Hepatocyte (in vitro differentiated cells): ENCODE data around the gene RASAL1. TPM values are rescaled to one million over a fixed set of nuclear protein-coding genes. Genes with fewer than 3 reads are reported as not detected.
"Not testable (repeated sequence)": the region's sequence is repeated elsewhere in the genome, so short reads cannot be mapped to it uniquely, and the experiment has no call there.

Source experiments
- DNase-seq: peaks from one replicate; pipeline ENCODE4 v3.0.0-alpha.2; 2016; ENCODE audit warnings: low spot score
- H2AFZ ChIP-seq: fragments of 200-600 bp; sonication (generic); 2 replicates; pipeline ENCODE4 v1.6.0; 2016; ENCODE audit warnings: antibody characterized with exemption, mild to moderate bottlenecking
- H3K27ac ChIP-seq: fragments of 200-600 bp; sonication (generic); 2 replicates; pipeline ENCODE4 v1.5.1; 2016; ENCODE audit warnings: mild to moderate bottlenecking
- H3K27me3 ChIP-seq: fragments of 200-600 bp; sonication (generic); 2 replicates; pipeline ENCODE4 v1.6.1; 2016
- H3K36me3 ChIP-seq: fragments of 200-600 bp; sonication (generic); replicated peaks from 2 replicates; pipeline ENCODE4 v1.5.1; 2016; ENCODE audit warnings: low read depth; ENCODE audit not compliant: insufficient read depth
- H3K4me1 ChIP-seq: fragments of 200-600 bp; sonication (generic); 2 replicates; pipeline ENCODE4 v1.5.1; 2016; ENCODE audit warnings: mild to moderate bottlenecking, moderate library complexity; ENCODE audit not compliant: insufficient read depth
- H3K4me2 ChIP-seq: fragments of 200-600 bp; sonication (generic); 2 replicates; pipeline ENCODE4 v1.6.0; 2016
- H3K4me3 ChIP-seq: fragments of 200-600 bp; sonication (generic); 2 replicates; pipeline ENCODE4 v1.5.1; 2016; ENCODE audit warnings: mild to moderate bottlenecking
- H3K79me2 ChIP-seq: fragments of 200-600 bp; sonication (generic); 2 replicates; pipeline ENCODE4 v1.6.0; 2017; ENCODE audit warnings: mild to moderate bottlenecking
- H3K9me2 ChIP-seq: fragments of 200-600 bp; sonication (generic); replicated peaks from 2 replicates; pipeline ENCODE4 v1.6.0; 2017; ENCODE audit warnings: mild to moderate bottlenecking; ENCODE audit not compliant: insufficient read depth
- H3K9me3 ChIP-seq: fragments of 200-600 bp; sonication (generic); 2 replicates; pipeline ENCODE4 v1.5.1; 2016; ENCODE audit warnings: low read depth, mild to moderate bottlenecking
- H4K20me1 ChIP-seq: fragments of 200-600 bp; sonication (generic); 2 replicates; pipeline ENCODE4 v1.6.0; 2016; ENCODE audit warnings: mild to moderate bottlenecking; ENCODE audit not compliant: insufficient read depth, poor library complexity, severe bottlenecking
- CTCF ChIP-seq: fragments of 200-600 bp; sonication (generic); IDR thresholded peaks from 2 replicates; pipeline ENCODE4 v1.5.1; 2016; ENCODE audit warnings: antibody characterized with exemption, mild to moderate bottlenecking; ENCODE audit not compliant: poor library complexity
- EZH2 ChIP-seq: fragments of 200-600 bp; sonication (generic); IDR thresholded peaks from 2 replicates; pipeline ENCODE4 v1.6.1; 2016; ENCODE audit warnings: antibody characterized with exemption, mild to moderate bottlenecking, borderline replicate concordance
- EZH2phosphoT487 ChIP-seq: fragments of 200-600 bp; sonication (generic); IDR thresholded peaks from one replicate; pipeline ENCODE4 v1.6.1; 2018; ENCODE audit warnings: antibody characterized with exemption, mild to moderate bottlenecking, low read depth, moderate library complexity; ENCODE audit not compliant: unreplicated experiment, severe bottlenecking
- WGBS: methylation state at CpG from one replicate; pipeline ENCODE4 v1.1.6; 2016; ENCODE audit warnings: low lambda C conversion rate; ENCODE audit errors: missing lambda C conversion rate; 5-methylcytosine and 5-hydroxymethylcytosine counted together
- polyA plus RNA-seq: library from polyadenylated mRNA; unstranded; fragments of >200 nt; fragmentation: Nextera tagmentation; extraction: Ambion mirVana; gene quantifications from 2 replicates; pipeline ENCODE4 v1.2.1, GENCODE V29; 2016
- total RNA-seq: library from RNA; depleted of rRNA; stranded (reverse); fragments of >200 nt; gene quantifications from 2 replicates; pipeline ENCODE4 v1.2.3, GENCODE V29; 2014

Gene RASAL1
- total and polyA plus RNA-seq, 2 experiments from 2014 or later: 0.74 TPM; not detected in 1

- 94% methylated on average over 8 of the region's 8 CpGs for WGBS
- no peaks in the 10 kb centered on the region for H3K9me2 ChIP-seq
- H2AFZ ChIP-seq: no peak overlapping the region
- H3K4me2 ChIP-seq: no peak overlapping the region
- no peak for DNase-seq
- no peaks in the 10 kb centered on the region for H4K20me1 ChIP-seq
- H3K79me2 ChIP-seq: no peaks in the 10 kb centered on the region
- H3K4me3 ChIP-seq: no peak overlapping the region
- H3K36me3 ChIP-seq: no peaks in the 10 kb centered on the region
- no peak for TF ChIP-seq CTCF
- no peak for TF ChIP-seq EZH2
- no peak for TF ChIP-seq EZH2phosphoT487
- H3K27me3 ChIP-seq: no peaks in the 10 kb centered on the region
- H3K27ac ChIP-seq: no peak overlapping the region
- H3K4me1 ChIP-seq: no peaks in the 10 kb centered on the region
- no peaks in the 10 kb centered on the region for H3K9me3 ChIP-seq
Observed at GRCh38 chr12:113143959-113144358, 8.4 kb upstream of the RASAL1 start.

GRCh38 chr12:113142886-113143332, 7.3 kb upstream of the RASAL1 start:
- DNase-seq: no peak
- no peaks in the 10 kb centered on the region for H4K20me1 ChIP-seq
- no peak overlapping the region for H2AFZ ChIP-seq
- no peaks in the 10 kb centered on the region for H3K4me1 ChIP-seq
- TF ChIP-seq EZH2 (no peak), CTCF (no peak), EZH2phosphoT487 (no peak)
- 82% methylated on average over 5 of the region's 5 CpGs for WGBS
- H3K27me3 ChIP-seq: no peaks in the 10 kb centered on the region
- H3K36me3 ChIP-seq: no peaks in the 10 kb centered on the region
- H3K4me2 ChIP-seq: no peak overlapping the region
- no peak overlapping the region for H3K27ac ChIP-seq
- H3K4me3 ChIP-seq: no peak overlapping the region
- H3K9me2 ChIP-seq: no peaks in the 10 kb centered on the region
- H3K9me3 ChIP-seq: no peaks in the 10 kb centered on the region
- no peaks in the 10 kb centered on the region for H3K79me2 ChIP-seq

DNA sequence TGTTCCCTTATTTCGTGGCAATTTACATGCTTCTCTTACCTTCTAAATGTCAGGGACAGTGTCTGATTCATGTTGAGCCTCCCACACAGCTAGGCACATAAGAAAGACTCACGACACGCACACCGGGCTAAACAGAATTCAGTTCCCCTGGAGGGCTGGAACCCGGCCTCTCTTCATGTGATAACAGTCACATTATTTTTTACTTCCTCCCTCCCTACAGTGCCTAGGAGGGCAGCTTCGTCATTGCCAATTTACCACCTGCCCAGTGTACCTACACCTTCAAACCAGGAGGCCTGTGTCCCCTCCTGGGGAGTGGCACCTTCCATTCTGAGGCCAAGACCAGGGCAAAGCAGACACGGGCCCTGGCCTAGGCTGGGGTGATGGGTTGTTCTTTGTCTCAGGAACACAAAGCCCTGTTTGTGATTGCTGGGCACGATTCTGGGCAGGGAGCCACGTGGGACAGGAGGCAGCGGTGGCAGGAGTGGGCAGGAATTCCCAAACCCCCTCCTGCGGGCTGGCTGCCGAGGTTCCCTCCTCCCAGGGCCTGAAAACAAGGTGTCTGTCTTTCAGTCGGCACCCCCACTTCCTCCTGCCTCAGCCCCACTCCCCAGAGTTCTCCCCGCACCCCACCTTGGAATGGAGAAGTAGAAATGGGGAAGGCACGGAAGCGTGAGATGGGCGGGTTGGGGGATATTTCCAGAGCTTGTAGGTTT, 6.8 kb upstream of the RASAL1 start:
- no peaks in the 10 kb centered on the region for H3K9me3 ChIP-seq
- H3K27me3 ChIP-seq: no peaks in the 10 kb centered on the region
- no peaks in the 10 kb centered on the region for H3K79me2 ChIP-seq
- 89% methylated on average over 16 of the region's 17 CpGs for WGBS
- H3K4me3 ChIP-seq: no peak overlapping the region
- no peaks in the 10 kb centered on the region for H3K4me1 ChIP-seq
- TF ChIP-seq EZH2 (no peak), CTCF (no peak), EZH2phosphoT487 (no peak)
- no peaks in the 10 kb centered on the region for H3K9me2 ChIP-seq
- no peak overlapping the region for H3K27ac ChIP-seq
- DNase-seq: no peak
- H3K4me2 ChIP-seq: no peak overlapping the region
- no peaks in the 10 kb centered on the region for H4K20me1 ChIP-seq
- H3K36me3 ChIP-seq: no peaks in the 10 kb centered on the region
- H2AFZ ChIP-seq: no peak overlapping the region

DNA sequence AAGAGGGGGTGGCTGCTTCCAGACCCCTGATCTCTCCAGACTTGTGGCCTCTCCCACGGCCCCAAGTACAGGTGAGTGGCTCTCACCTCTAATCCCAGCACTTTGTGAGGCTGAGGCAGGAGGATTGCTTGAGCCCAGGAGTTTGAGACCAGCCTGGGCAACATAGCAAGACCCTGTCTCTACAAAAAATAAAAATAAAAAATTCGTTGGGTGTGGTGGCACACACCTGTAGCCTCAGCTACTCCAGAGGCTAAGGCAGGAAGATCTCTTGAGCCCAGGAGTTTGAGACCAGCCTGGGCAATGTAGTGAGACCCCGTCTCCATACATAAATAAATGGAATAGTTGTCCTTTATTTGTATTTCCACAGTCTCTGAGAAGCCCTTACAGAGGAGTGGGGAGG, 6.2 kb upstream of the RASAL1 start:
- not testable (repeated sequence) for H3K4me1 ChIP-seq, H3K79me2 ChIP-seq, H3K27me3 ChIP-seq, H3K27ac ChIP-seq, H3K9me2 ChIP-seq, H4K20me1 ChIP-seq, DNase-seq, H2AFZ ChIP-seq, H3K4me2 ChIP-seq, H3K9me3 ChIP-seq, H3K36me3 ChIP-seq, H3K4me3 ChIP-seq
- 75% methylated on average over 3 of the region's 3 CpGs for WGBS
